IMR-90 (cell line): ENCODE measurements around the gene ZFAND4. TPM values are rescaled to one million over a fixed set of nuclear protein-coding genes. Genes with fewer than 3 reads are reported as not detected.

Source experiments
- ATAC-seq: fragments of 200-7000 bp; cut with Tn5 transposase; 2 replicates; pipeline ENCODE4 v1.9.1; 2020; ENCODE audit warnings: low read depth, mild to moderate bottlenecking, moderate library complexity
- BruUV-seq: library from RNA; stranded (reverse); fragments of 400-500 nt; replicated peaks from 2 replicates; lab custom pipeline; 2021; lab: Mats Ljungman, UMichigan
- CTCF ChIA-PET: fragments of 300-600 bp; formaldehyde crosslinking; extraction: SDS; loops from one replicate; lab custom pipeline; 2021; ENCODE audit warnings: antibody characterized with exemption; lab: Yijun Ruan, JAX
- POLR2A ChIA-PET: fragments of 300-600 bp; sonication (Branson Sonifier 250); formaldehyde crosslinking; loops from one replicate; lab custom pipeline; 2022; ENCODE audit warnings: antibody characterized with exemption; ENCODE audit not compliant: unreplicated experiment; lab: Charles Lee
- DNase-seq: peaks from one replicate; pipeline ENCODE4 v3.0.0; 2013
- H2AFZ ChIP-seq: replicated peaks from 2 replicates; pipeline ENCODE3; 2013; ENCODE audit warnings: low read length, mild to moderate bottlenecking; ENCODE audit not compliant: poor library complexity
- H2AK5ac ChIP-seq: 2 replicates; pipeline ENCODE4 v1.6.1; 2013; ENCODE audit warnings: low read depth, low read length, inconsistent platforms
- H2AK9ac ChIP-seq: replicated peaks from 2 replicates; pipeline ENCODE3; 2013; ENCODE audit warnings: mild to moderate bottlenecking, low read depth, low read length, moderate library complexity; ENCODE audit not compliant: poor library complexity
- H2BK120ac ChIP-seq: 2 replicates; pipeline ENCODE4 v1.6.1; 2013; ENCODE audit warnings: low read depth, low read length, inconsistent platforms
- H2BK15ac ChIP-seq: 3 replicates; pipeline ENCODE4 v1.6.1; 2013; ENCODE audit warnings: low read depth, low read length, inconsistent platforms
- H2BK20ac ChIP-seq: 2 replicates; pipeline ENCODE4 v1.6.1; 2013; ENCODE audit warnings: low read depth, mild to moderate bottlenecking, inconsistent platforms, low read length, moderate library complexity
- H2BK5ac ChIP-seq: 2 replicates; pipeline ENCODE4 v1.6.1; 2013; ENCODE audit warnings: mild to moderate bottlenecking, low read depth, low read length, inconsistent platforms; ENCODE audit not compliant: poor library complexity, severe bottlenecking
- H3K14ac ChIP-seq: replicated peaks from 2 replicates; pipeline ENCODE4 v1.6.1; 2013; ENCODE audit warnings: low read depth, low read length, inconsistent platforms
- H3K18ac ChIP-seq: 2 replicates; pipeline ENCODE4 v1.6.1; 2013; ENCODE audit warnings: low read depth, low read length, control low read depth
- H3K23ac ChIP-seq: 2 replicates; pipeline ENCODE4 v1.6.1; 2013; ENCODE audit warnings: low read depth, low read length, inconsistent platforms
- H3K27ac ChIP-seq: 2 replicates; pipeline ENCODE4 v1.5.1; 2013; ENCODE audit warnings: mild to moderate bottlenecking, control low read depth, low read length; ENCODE audit not compliant: insufficient read depth
- H3K27me3 ChIP-seq: 2 replicates; pipeline ENCODE4 v1.6.1; 2013; ENCODE audit warnings: low read length; ENCODE audit not compliant: control insufficient read depth, insufficient read depth
- H3K36me3 ChIP-seq: 2 replicates; pipeline ENCODE4 v1.6.1; 2013; ENCODE audit warnings: low read length, mixed read lengths; ENCODE audit not compliant: control insufficient read depth, insufficient read depth
- H3K4ac ChIP-seq: 2 replicates; pipeline ENCODE4 v1.6.1; 2013; ENCODE audit warnings: low read depth, low read length, inconsistent platforms
- H3K4me1 ChIP-seq: 2 replicates; pipeline ENCODE4 v1.6.1; 2013; ENCODE audit warnings: low read length, mixed read lengths; ENCODE audit not compliant: control insufficient read depth, insufficient read depth
- H3K4me2 ChIP-seq: 2 replicates; pipeline ENCODE4 v1.6.1; 2013; ENCODE audit warnings: low read depth, mild to moderate bottlenecking, control low read depth, low read length, moderate library complexity
- H3K4me3 ChIP-seq: 2 replicates; pipeline ENCODE4 v1.5.1; 2013; ENCODE audit warnings: low read depth, mild to moderate bottlenecking, control low read depth, low read length, moderate library complexity; ENCODE audit not compliant: insufficient read depth
- H3K56ac ChIP-seq: 2 replicates; pipeline ENCODE4 v1.6.1; 2013; ENCODE audit warnings: low read length, inconsistent platforms; ENCODE audit not compliant: insufficient read depth; ENCODE audit errors: extremely low read depth
- H3K79me1 ChIP-seq, 2 experiments: 2 replicates each; pipeline ENCODE4 v1.6.1; 2013; ENCODE audit warnings: low read length in 2 of 2, inconsistent platforms in 1 of 2, low read depth in 1 of 2
- H3K9ac ChIP-seq: 2 replicates; pipeline ENCODE4 v1.6.1; 2013; ENCODE audit warnings: low read depth, low read length, control low read depth
- H3K9me1 ChIP-seq: 2 replicates; pipeline ENCODE4 v1.6.1; 2013; ENCODE audit warnings: low read length, inconsistent platforms; ENCODE audit not compliant: insufficient read depth
- H3K9me3 ChIP-seq: 2 replicates; pipeline ENCODE4 v1.6.1; 2013; ENCODE audit warnings: low read length; ENCODE audit not compliant: control insufficient read depth, insufficient read depth
- H4K20me1 ChIP-seq: 2 replicates; pipeline ENCODE4 v1.6.1; 2013; ENCODE audit warnings: low read length, inconsistent platforms; ENCODE audit not compliant: insufficient read depth
- H4K5ac ChIP-seq: 2 replicates; pipeline ENCODE4 v1.6.1; 2013; ENCODE audit warnings: mild to moderate bottlenecking, low read depth, low read length, control low read depth
- H4K8ac ChIP-seq, 2 experiments: 2 replicates each; pipeline ENCODE4 v1.6.1; 2013; ENCODE audit warnings: low read depth in 2 of 2, low read length in 2 of 2, control low read depth in 1 of 2, inconsistent platforms in 1 of 2
- H4K91ac ChIP-seq: 2 replicates; pipeline ENCODE4 v1.6.1; 2013; ENCODE audit warnings: low read depth, low read length, inconsistent platforms; ENCODE audit not compliant: insufficient read depth
- BHLHE40 ChIP-seq: fragments of 150-350 bp; IDR thresholded peaks from 2 replicates; pipeline ENCODE4 v1.6.1; 2016; ENCODE audit warnings: mild to moderate bottlenecking, low read depth, low read length
- CEBPB ChIP-seq: IDR thresholded peaks from 2 replicates; pipeline ENCODE4 v1.6.1; 2012; ENCODE audit warnings: low read depth, low read length, improper control_type of control experiment
- CHD1 ChIP-seq: IDR thresholded peaks from 2 replicates; pipeline ENCODE4 v1.6.1; 2012; ENCODE audit warnings: low read depth, low read length, improper control_type of control experiment
- ELK1 ChIP-seq: fragments of 150-350 bp; IDR thresholded peaks from 2 replicates; pipeline ENCODE4 v1.6.1; 2016; ENCODE audit warnings: low read depth, mild to moderate bottlenecking, low read length, moderate library complexity, borderline replicate concordance
- FOS ChIP-seq: fragments of 150-350 bp; IDR thresholded peaks from 2 replicates; pipeline ENCODE4 v1.6.1; 2016; ENCODE audit warnings: low read depth, low read length
- MAFK ChIP-seq: IDR thresholded peaks from 2 replicates; pipeline ENCODE4 v1.6.1; 2012; ENCODE audit warnings: low read depth, low read length, improper control_type of control experiment
- MAZ ChIP-seq: IDR thresholded peaks from 2 replicates; pipeline ENCODE4 v1.6.1; 2012; ENCODE audit warnings: low read depth, mild to moderate bottlenecking, low read length, improper control_type of control experiment, moderate library complexity, borderline replicate concordance
- MXI1 ChIP-seq: IDR thresholded peaks from 2 replicates; pipeline ENCODE4 v1.6.1; 2012; ENCODE audit warnings: low read depth, mild to moderate bottlenecking, low read length, moderate library complexity, borderline replicate concordance
- NFE2L2 ChIP-seq: fragments of 150-350 bp; IDR thresholded peaks from 2 replicates; pipeline ENCODE4 v1.6.1; 2016; ENCODE audit warnings: low read depth, mild to moderate bottlenecking, low read length
- POLR2A ChIP-seq: IDR thresholded peaks from 2 replicates; pipeline ENCODE4 v1.6.1; 2012; ENCODE audit warnings: mild to moderate bottlenecking, low read depth, low read length
- RAD21 ChIP-seq: IDR thresholded peaks from 2 replicates; pipeline ENCODE4 v1.6.1; 2012; ENCODE audit warnings: low read length, improper control_type of control experiment
- RCOR1 ChIP-seq: IDR thresholded peaks from 2 replicates; pipeline ENCODE4 v1.6.1; 2012; ENCODE audit warnings: mild to moderate bottlenecking, low read length, improper control_type of control experiment; ENCODE audit not compliant: insufficient replicate concordance
- RFX5 ChIP-seq: IDR thresholded peaks from 2 replicates; pipeline ENCODE4 v1.8.0; 2012; ENCODE audit warnings: low read depth, mild to moderate bottlenecking, low read length, moderate library complexity
- SMC3 ChIP-seq: fragments of 150-350 bp; IDR thresholded peaks from 2 replicates; pipeline ENCODE4 v1.6.1; 2016; ENCODE audit warnings: low read depth, mild to moderate bottlenecking, antibody characterized with exemption, low read length, moderate library complexity
- WGBS, 2 experiments: methylation state at CpG; one replicate each; pipeline versions ENCODE4 v1.1.5 to v1.1.7; 2013; ENCODE audit warnings: missing lambda C conversion rate in 2 of 2; ENCODE audit not compliant: insufficient read length in 1 of 2; ENCODE audit errors: extremely low coverage in 2 of 2; 5-methylcytosine and 5-hydroxymethylcytosine counted together
- dilution Hi-C: fragments of 300-500 bp; cut with HindIII; formaldehyde crosslinking; loops from one replicate; pipeline ENCODE4 v1.14.3; 2018; ENCODE audit warnings: low sequenced_read_pairs; ENCODE audit not compliant: unreplicated experiment
- in situ Hi-C: fragments of 300-500 bp; cut with MboI; formaldehyde crosslinking; loops from 3 replicates; pipeline ENCODE4 v1.14.3; 2019; ENCODE audit warnings: low sequenced_read_pairs, inconsistent platforms, mixed read lengths
- intact Hi-C: fragments of 100-400 bp; cut with micrococcal nuclease; formaldehyde crosslinking; loops from 2 replicates; pipeline ENCODE4 v1.10.0; 2022
- polyA plus RNA-seq, 3 experiments: library from polyadenylated mRNA; depleted of rRNA; stranded (reverse); fragments of >200 nt; gene quantifications; 2 replicates each; pipeline ENCODE4 v1.2.3, GENCODE V29; 2012; ENCODE audit warnings: low replicate concordance in 1 of 3
- total RNA-seq: library from RNA; depleted of rRNA; stranded (reverse); fragments of >200 nt; gene quantifications from 2 replicates; pipeline ENCODE4 v1.2.3, GENCODE V29; 2012
- TF ChIP-seq, protein P1 (sequence below): conservative IDR thresholded peaks from 2 replicates; pipeline ENCODE4 v1.5.1; 2012; ENCODE audit warnings: mild to moderate bottlenecking, low read depth, low read length, improper control_type of control experiment
- TF ChIP-seq, protein P2 (sequence below): fragments of 150-350 bp; IDR thresholded peaks from 2 replicates; pipeline ENCODE4 v1.6.1; 2017; ENCODE audit warnings: mild to moderate bottlenecking, antibody characterized with exemption, low read length, low read depth

The ZFAND4 gene
- total and polyA plus RNA-seq, 2 of the 4 experiments (the other 2 are of a cell fraction), result 2.0 to 3.4 TPM

DNA sequence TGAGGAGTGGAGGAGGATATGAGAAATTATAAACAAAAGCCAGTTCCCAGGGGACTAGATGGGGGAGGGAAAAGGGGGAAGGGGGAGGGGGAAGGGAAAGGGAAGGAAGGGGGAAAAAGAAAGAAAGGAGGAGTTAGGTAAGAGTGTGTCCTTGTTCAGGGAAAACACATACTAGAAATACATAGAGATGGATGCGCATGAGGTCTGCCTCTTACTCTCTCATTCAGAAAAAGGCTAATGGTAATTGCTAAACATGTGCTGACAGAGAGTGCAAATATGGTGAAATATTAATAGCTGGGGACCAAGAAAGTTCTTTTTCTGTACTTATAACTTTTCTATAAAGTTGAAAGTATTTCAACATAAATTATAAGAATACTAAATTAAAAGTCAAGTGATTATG lies 64.5 kb downstream of the ZFAND4 start:
- Histone ChIP-seq H4K8ac (no peak overlapping the region), H3K14ac (no peak overlapping the region), H3K27ac (no peak overlapping the region), H3K4ac (no peak overlapping the region), H2BK120ac (no peak overlapping the region), H2AK5ac (no peak overlapping the region), H3K9me3 (no peaks in the 10 kb centered on the region), H2AFZ (no peak overlapping the region), H3K4me2 (no peak overlapping the region), H3K27me3 (no peaks in the 10 kb centered on the region), H3K18ac (no peak overlapping the region), H3K9ac (no peak overlapping the region), H3K9me1 (no peaks in the 10 kb centered on the region), H4K5ac (no peak overlapping the region), H3K79me1 (no peaks in the 10 kb centered on the region), H3K4me3 (no peak overlapping the region), H3K56ac (no peak overlapping the region), H2BK15ac (no peak overlapping the region), H2BK5ac (no peak overlapping the region), H4K20me1 (no peaks in the 10 kb centered on the region), H3K23ac (no peak overlapping the region), H2AK9ac (no peak overlapping the region), H4K91ac (no peak overlapping the region), H3K36me3 (no peaks in the 10 kb centered on the region), H2BK20ac (no peak overlapping the region), H3K4me1 (no peaks in the 10 kb centered on the region)
- CTCF ChIA-PET, result interaction anchor here (1.9 kb wide), 1 partner anchor 10 kb away, joined by 4 read pairs; no protein-coding TSS in a partner anchor
- DNase-seq, result no peak
- POLR2A ChIA-PET, result no interaction called here
- intact Hi-C loops (no loop called here), dilution Hi-C loops (no loop called here), in situ Hi-C loops (no loop called here)
- TF ChIP-seq FOS, result no peak
- no peak for TF ChIP-seq NFE2L2
- no peak for TF ChIP-seq MAFK
- no peak for TF ChIP-seq MAZ
- no peak for TF ChIP-seq SMC3
- no peak for TF ChIP-seq RAD21
- TF ChIP-seq, protein P1, sequence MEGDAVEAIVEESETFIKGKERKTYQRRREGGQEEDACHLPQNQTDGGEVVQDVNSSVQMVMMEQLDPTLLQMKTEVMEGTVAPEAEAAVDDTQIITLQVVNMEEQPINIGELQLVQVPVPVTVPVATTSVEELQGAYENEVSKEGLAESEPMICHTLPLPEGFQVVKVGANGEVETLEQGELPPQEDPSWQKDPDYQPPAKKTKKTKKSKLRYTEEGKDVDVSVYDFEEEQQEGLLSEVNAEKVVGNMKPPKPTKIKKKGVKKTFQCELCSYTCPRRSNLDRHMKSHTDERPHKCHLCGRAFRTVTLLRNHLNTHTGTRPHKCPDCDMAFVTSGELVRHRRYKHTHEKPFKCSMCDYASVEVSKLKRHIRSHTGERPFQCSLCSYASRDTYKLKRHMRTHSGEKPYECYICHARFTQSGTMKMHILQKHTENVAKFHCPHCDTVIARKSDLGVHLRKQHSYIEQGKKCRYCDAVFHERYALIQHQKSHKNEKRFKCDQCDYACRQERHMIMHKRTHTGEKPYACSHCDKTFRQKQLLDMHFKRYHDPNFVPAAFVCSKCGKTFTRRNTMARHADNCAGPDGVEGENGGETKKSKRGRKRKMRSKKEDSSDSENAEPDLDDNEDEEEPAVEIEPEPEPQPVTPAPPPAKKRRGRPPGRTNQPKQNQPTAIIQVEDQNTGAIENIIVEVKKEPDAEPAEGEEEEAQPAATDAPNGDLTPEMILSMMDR, result no peak
- no peak for TF ChIP-seq BHLHE40
- no peak for TF ChIP-seq CHD1
- no peak for TF ChIP-seq CEBPB
- no peak for TF ChIP-seq RFX5
- no peak for TF ChIP-seq ELK1
- no peak for TF ChIP-seq MXI1
- TF ChIP-seq, protein P2, sequence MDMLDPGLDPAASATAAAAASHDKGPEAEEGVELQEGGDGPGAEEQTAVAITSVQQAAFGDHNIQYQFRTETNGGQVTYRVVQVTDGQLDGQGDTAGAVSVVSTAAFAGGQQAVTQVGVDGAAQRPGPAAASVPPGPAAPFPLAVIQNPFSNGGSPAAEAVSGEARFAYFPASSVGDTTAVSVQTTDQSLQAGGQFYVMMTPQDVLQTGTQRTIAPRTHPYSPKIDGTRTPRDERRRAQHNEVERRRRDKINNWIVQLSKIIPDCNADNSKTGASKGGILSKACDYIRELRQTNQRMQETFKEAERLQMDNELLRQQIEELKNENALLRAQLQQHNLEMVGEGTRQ, result no peak
- TF ChIP-seq POLR2A, result no peak
- no peak for TF ChIP-seq RCOR1
- no TSS peak for BruUV-seq
- no peak for ATAC-seq
- no CpG with 5 or more reads among the region's 1 CpG for WGBS, 2 experiments
